ENCODE results near the gene BICD2.
"Not testable (repeated sequence)": the region's sequence is repeated elsewhere in the genome, so short reads cannot be mapped to it uniquely, and the experiment has no call there.

Gene BICD2

DNA sequence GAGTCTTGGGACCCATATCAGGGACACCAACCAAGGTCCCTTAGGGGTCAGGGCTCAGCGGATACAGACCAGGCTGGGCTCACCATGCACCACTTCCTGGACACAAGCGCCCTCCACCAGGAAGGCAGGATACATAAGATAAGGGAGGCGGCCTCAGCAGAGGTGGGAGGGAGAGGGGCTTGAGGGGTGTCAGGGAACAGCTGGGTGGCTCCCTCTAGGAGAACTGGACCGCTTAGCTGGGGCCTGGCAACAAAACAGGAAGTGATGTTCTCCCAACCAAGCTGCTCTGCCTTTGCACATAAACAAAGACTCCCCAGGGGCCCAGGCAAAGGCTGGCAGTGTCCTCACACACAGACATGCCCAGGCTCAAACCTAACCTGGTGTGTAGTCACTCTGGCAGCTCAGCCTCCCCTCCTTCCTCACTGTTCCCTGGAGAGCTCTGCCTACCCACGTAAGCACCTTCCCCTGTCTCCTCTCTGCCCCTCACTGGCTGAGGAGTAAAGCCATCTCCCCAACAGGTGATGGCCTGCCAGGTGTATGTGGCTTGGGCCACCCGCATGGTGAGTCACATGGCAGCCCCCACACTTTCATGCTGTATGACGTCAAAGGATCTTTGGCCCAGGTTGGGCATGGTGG lies 5.8 kb upstream of the BICD2 start:
- DNase-seq (ENCODE audit: low read depth in 2 of 2) = no peak

DNA sequence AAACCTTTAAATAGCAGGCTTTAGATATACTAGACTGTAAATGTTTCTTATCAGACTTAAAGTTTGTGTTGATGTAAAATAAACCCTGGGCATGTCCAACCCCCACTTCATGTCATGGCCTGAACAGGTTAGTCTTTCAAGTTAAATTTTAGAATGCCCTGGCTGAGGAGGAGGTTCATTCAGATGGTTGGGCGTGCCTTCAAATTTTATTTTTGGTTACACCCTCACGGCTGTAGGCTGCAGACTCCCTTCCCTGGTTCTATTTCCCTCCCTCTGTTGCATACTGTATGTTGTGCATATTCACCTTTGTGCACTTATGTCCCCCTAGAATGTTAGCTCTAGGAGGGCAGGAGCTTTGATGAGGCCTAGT lies 5.3 kb upstream of the BICD2 start:
- no peak for DNase-seq (ENCODE audit: low read depth in 2 of 2)

DNA sequence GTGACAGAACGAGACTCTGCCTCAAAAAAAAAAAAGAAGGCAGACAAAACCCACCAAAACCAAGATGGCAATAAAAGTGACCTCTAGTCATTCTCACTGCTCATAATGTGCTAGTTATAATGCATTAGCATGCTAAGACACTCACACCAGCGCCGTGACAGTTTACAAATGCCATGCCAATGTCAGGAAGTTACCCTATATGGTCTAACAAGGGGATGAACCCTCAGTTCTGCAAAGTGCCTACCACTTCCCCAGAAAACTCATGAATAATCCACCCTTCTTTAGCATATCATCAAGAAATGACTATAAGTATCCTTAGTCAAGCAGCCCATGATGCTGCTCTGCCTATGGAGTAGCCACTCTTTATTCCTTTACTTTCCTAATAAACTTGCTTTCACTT lies 4.7 kb upstream of the BICD2 start:
- DNase-seq (ENCODE audit: low read depth in 2 of 2) = no peak

DNA sequence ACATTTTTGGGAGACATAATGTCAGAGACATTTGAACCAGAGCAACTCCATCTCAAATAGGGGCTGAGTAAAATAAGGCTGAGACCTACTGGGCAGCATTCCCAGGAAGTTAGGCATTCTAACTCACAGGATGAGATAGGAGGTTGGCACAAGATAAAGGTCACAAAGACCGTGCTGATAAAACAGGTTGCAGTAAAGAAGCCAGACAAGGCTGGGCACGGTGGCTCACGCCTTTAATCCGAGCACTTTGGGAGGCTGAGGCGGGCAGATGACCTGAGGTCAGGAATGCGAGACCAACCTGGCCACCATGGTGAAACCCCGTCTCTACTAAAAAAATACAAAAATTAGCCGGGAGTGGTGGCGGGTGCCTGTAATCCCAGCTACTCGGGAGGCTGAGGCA lies 4.2 kb upstream of the BICD2 start:
- DNase-seq (ENCODE audit: low read depth in 2 of 2) = not testable (repeated sequence)

DNA sequence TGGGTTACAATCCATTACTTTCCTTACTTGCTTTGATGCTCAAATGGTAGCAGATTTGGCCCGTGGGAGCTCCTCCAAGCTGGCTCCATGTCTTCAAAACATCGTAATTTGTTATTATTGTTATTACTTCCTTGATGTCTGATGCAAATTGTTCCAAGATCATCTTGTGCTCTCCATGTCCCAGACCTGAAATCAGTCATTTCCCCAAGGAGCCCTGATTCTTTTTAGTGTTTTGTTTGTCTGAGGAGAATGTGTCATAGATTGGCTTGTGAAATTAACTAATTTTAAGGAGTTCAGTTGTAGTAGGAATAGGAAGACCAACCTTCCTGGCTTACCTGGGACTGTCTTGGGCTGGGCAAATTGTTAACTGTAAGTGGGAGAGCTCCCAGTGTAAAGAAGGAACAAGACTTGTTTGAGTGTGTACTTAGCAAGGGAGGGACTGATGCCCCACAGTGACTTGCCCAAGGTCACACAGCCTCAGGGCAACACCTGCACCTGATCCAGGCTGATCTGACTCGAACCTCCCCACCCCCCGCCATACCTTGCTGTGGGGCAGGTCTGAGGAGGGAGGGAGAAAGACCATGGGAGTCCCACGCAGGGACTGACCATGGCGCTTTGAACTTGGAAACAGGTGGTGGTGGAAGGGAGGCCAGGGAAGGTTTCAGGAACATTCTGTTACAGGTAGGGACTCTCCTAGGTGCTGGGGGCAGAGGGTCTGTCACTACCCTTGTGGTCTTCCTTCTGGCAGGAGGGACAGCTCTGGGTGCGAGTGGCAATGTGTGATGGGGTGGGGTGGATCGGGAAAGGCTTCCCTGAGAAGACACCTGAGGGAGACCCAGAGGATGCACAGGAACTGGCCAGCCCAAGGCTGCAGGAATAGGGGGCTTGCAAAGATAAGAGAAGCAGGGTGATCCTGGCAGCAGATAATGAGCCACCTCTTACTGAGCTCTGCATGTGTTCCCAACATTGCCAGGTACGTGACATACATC lies 2.7 kb upstream of the BICD2 start:
- no peak for DNase-seq (ENCODE audit: low read depth in 2 of 2)

DNA sequence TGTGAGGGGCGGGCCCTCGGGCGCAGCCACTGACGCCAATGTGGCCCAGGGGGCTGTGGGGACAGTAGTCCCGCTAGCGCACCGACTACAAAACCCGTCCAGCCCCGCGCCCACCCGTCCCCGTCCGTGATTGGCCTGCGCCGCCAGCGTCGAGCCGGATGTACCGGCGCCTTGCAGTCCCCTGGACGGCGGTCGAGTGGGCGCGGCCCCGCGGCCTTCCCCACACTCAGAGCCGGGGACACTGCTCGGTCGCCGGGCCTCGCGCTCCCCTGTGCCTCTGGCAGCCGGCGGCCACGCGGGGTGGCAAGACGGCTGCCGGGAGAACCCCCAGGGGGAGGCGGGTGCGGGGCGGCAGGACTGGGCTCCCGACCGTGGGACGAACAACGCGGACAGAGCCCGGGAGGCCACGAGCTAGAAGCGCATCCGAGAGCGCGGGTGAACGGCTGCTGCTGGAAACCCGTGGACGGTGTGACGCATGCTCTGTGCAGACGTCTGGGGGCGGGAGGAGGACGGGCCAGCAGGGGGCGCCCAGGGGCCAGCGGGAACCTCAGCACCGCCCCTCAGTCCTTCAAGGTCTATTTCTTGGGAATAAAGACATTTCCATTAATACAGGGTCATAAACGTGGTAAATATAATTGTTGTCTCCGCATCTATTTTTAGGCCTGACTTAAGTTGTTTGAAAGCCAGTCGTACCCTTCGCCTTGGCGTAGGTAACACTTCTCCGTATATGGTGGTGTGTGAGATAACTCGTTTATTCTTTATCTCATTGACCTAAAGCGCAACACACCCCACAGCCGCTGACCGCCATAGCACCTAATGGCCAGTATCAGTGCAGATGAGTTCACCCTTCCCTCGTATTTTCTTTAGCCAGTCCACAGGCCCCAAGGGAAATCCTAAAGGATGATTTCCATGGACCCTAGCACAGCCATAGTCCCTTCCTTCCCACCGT lies 629 bp upstream of the BICD2 start:
- peak; percentile 93 to 94 for DNase-seq (ENCODE audit: low read depth in 2 of 2)

DNA sequence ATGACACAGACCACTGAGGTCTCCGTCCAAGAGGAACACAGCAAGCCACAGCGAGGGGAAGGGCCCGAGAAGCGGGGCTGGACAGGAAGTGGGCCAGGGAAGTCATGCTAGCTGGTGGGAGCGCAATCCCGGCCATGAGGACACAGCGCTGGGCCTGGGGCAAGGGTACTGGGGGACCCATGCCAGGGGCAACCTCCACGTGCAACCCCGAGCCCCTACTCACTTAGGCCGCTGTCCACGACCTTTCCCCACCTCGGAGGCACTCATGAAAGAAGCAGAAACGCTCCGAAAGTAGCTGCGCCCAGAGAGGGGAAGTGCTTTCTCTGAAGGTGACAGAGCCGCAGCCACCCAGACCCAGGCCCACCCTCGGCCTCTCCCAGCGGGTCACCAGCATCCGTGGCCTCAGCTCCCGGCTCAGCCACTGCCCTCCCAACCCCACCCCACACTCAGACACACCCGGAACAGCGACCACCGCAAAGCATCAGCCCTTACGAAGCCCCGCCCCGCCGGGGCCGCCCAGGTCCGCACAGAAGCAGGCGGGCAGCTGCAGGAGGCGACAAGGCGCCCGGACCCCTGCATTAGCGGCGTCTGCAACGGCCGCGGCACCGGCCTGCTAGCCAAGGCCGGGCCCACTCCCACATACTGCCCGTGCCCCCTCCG lies 782 bp downstream of the BICD2 start:
- DNase-seq (ENCODE audit: low read depth in 2 of 2) = no peak

DNA sequence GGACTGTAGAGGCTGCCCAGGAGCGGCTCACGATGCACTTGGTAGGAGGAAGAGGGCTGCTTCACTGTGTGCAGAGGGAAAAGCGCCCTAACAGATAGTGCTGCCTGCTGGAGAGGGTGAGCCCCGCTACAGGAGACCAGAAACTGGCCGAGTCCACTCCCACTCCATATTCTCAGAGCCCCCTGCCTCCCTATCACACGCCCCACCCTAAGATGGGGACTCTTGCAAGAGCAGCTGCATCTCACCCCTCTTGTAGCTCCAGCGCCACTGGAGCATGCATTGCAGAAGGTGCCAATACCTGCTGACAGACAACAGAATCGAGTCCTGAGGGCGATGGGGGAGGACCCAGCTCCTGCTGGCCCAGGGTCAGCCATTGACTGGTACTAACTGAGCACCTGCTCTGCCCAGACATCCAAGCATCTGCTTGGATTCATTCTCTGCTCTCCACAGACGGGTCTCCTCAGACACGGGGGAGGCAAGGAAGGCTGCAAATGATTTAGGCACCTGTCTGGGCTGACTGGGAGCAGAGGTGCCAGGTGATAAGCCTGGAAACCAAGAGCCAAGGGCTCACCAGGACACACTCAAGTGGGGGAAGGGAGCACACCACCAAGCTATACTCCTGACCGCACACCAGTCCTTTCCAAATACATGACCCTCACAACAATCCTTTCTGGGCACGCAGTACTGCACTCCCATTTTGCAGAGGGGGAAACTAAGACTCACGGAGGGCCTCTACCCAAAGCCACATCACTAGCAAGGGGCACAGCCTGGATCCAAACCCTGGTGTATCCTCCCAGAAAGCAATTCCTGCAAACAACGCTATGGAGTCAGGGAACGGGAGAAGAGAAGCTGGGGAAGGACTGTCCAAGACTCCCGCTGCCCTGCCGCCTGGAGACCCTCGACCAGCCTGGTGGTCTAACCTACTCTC lies 1.6 kb downstream of the BICD2 start:
- DNase-seq (ENCODE audit: low read depth in 2 of 2) = no peak

DNA sequence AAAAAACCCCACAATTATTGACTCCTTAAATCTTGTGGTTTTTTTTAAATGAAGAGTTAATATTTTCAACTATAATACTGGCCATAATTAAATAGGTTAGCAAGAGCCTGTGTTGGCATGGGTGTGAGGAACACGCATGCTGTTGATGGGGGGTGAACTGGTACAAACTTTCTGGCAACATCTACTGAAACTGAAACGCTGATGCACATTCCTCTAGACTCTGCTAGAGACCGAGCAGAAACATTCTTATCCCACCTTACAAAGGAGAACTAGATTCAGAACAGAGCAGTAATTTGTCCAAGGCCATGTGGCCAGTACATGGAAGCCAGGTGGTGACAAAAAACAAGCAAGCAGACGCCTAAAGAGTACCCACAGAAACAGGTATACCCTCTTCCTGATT lies 2.4 kb downstream of the BICD2 start:
- DNase-seq (ENCODE audit: low read depth in 2 of 2) = no peak

DNA sequence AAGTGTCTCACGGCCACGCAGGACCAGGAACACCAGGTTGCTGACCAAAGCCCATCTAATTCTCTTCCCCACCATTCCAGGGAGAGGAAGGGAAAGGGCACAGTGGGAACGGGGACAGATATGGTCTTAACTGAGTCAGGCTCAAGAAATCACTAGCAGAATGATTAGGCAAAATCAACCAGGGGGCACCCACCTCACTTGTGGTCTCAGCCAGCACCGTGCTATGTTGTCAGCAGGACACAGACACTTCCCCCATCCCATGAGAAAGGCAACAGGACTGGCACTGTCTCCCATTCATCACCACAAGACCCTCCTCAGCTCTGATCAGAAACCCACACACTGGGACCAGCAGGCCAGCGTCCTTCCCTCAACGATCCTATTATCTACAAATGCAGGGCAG lies 2.9 kb downstream of the BICD2 start:
- no peak for DNase-seq (ENCODE audit: low read depth in 2 of 2)

DNA sequence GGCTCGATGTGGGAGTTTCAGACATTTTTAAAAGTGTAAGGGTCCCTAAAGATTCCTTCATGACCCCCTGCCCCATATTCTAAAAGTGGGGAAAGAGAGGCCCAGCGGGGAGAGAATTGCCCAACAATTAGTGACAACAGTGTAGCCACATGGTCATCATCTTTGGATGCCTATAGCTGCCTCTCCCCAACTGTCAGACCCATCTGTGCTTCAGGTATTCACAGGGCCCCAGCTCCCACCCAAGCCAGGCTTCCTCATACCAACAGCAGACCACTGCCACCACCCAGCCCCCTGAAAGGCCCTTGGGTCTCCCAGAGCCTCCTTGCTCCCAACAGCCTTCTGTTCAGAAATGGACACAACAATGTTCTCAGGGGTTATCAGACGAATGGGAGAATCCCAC lies 4.1 kb downstream of the BICD2 start:
- DNase-seq (ENCODE audit: low read depth in 2 of 2) = no peak

DNA sequence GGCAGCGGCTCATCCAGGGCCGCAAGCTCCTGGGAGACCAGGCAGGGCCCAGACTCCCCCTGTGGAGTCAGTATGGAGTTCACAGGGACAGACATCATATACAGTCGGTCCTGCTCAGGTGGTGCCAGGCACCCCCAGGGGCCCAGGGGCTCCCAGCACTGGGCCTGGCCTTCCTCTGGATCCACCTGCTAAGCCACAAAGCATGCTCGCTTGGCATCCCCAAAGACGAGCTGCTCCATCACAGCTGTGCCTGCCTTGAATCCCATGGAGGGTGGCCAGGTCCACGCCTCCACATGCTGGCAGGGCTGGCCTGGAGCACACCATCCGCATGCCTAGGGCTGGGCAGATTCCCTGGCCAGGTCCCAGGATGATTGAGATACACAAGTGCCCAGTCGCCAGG lies 4.6 kb downstream of the BICD2 start:
- no peak for DNase-seq (ENCODE audit: low read depth in 2 of 2)

DNA sequence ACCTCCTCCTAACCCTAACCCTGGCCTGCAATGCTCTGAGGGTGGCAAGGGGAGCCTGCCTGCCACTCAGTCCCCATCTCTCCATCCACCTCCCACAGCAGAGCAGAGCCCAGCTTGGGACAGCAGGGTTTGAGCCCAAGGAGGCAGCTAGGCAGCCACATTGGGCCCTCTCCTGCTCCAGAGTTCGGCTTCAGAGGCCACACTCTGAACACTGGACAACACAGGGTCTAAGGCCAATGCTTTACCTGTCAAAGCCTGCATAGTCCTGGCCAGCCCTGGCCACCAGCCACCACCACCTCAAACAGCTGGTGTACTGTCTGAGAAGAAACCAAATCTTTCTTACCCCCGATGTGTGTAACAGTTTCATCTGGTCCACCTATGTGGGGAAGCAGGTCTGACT lies 5.2 kb downstream of the BICD2 start:
- DNase-seq (ENCODE audit: low read depth in 2 of 2) = no peak

DNA sequence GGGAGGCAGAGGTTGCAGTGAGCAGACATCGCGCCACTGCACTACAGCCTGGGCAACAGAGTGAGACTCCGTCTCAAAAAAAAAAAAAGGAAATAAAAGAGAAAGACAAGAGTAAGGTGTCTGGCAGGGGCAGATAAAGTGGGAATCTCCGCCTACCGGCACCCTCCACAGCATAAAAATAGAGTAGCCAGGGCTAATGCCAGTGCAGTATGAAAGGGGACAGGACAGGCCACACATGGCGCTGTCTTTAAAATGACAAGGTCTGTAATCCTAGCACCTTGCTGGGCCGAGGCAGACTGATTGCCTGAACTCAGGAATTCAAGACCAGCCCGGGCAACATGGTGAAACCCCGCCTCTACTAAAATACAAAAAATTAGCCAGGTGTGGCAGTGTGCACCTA lies 7.8 kb downstream of the BICD2 start:
- no peak for DNase-seq (ENCODE audit: low read depth in 2 of 2)

DNA sequence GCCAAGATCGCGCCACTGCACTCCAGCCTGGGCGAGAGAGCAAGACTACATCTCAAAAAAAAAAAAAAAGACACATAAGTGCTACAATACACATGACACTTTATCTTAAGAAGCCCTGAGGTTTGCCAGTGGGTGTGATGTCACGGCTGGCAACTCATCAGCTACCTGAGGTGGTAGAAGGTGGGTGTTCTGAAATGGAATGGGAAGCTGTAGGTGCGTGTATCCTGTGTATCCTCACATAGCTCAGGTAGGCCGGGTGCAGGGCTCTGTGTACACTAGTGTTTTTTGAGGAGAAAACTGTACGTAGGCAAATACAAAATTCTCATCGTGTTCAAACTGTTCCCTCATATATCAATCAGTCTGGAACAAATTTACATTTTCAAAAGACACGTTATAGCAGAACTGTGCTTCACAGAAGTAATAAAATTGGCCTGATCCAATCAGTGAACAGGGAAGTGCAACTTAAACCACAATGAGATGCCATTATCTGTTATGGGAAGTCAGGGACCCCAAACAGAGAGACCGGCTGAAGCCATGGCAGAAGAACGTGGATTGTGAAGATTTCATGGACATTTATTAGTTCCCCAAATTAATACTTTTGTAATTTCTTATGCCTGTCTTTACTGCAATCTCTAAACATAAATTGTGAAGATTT lies 10.4 kb downstream of the BICD2 start:
- no peak for DNase-seq (ENCODE audit: low read depth in 2 of 2)

DNA sequence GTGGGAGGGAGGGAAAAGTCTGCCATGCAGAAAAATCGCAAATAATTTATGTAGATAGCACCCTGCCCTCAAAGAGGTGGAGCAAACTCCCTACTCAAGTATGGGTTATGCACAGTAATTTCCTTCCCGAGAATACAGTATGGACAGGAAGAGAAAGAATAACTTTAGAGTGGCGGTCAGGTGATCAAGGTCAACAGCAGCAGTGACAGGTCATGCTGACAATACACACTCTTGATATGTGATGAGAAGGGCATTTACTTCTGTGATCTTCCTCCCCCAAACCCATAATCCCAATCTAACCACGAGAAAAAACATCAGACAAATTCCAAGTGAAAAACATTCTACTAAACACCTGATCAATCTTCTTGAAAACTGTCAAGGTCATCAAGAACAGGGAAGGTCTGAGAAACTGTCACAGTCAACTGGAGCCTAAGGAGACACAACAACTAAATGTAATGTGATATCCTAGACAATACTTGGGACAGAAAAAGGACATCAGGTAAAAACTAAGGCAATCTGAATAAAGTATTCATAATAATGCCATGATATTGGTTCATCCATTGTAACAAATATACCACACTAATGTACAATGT lies 11.7 kb downstream of the BICD2 start:
- DNase-seq (ENCODE audit: low read depth in 2 of 2) = no peak

DNA sequence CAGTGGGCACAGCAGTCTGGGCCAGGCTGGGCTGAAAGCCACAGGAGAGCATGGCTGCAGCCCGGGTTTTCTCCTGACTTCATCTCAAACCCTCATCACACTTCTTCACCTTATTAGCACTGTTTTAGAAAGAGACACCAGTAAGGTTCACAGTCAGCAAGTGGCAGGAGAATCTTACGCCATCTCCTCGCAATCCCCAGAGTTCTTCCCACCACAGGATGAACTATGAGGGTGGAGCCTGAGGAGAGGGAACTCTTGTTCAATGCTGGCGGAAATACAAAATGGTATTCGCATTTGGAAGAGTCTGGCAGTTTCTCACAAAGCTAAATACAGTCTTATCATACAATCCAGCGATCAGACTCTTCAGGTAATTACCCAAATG lies 14.7 kb downstream of the BICD2 start:
- no peak for DNase-seq (ENCODE audit: low read depth in 2 of 2)

DNA sequence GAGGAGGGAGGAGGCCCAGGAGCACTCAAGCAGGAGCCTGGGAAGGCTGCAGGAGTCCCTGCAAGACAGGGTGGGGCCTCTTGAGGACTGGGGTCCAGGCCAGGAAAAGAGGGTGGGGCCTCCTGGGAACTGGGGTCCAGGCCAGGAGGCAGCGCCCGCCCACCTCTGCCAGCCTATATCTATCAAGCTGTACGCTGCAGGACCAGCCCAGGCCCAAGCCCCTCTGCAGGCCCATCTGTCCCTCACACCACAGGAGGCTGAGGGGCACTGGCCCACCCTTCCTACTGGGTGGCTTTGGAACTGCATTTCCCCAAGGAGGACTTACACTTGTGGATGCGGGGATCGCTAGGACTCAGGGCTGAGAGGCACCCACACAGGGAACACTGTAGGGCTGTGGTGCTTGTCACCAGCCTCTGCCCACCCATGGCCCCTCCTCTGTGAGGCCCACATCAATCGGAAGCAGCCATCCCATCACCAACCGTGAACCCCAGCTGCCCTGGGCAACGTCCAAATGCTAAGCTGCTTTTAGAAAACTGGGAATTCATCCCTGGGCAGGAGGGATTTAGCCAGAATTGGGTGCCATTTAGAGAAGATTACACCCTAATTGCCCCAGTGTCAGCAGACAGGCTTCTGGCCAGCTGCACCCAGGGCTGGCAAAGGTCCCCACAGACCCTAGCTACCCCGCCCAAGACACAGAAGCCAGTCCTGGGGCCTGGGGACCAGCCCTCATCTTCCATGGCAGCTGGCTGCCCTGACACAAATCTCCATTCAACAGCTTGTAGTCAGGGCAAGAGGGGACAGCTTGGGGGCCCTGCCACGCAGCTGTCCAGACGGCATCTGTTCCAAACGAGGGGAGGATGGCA lies 15.3 kb downstream of the BICD2 start:
- no peak for DNase-seq (ENCODE audit: low read depth in 2 of 2)

DNA sequence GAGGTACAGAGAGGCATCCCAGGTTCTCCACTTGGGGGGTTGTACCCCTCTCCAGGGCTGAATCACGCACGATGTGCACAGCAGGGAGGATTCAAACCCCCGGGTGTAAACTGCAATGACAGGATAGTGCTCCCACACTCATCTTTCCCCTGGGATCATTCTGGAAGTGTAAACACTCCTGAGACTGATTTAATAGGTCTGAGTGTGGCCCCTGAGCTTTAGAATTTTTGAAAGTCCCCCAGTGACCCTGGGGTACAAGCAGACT lies 16.5 kb downstream of the BICD2 start:
- DNase-seq (ENCODE audit: low read depth in 2 of 2) = no peak
